ENCODE data around the gene KISS1R.
"Not testable (repeated sequence)": the region's sequence is repeated elsewhere in the genome, so short reads cannot be mapped to it uniquely, and the experiment has no call there.

Gene KISS1R

DNA sequence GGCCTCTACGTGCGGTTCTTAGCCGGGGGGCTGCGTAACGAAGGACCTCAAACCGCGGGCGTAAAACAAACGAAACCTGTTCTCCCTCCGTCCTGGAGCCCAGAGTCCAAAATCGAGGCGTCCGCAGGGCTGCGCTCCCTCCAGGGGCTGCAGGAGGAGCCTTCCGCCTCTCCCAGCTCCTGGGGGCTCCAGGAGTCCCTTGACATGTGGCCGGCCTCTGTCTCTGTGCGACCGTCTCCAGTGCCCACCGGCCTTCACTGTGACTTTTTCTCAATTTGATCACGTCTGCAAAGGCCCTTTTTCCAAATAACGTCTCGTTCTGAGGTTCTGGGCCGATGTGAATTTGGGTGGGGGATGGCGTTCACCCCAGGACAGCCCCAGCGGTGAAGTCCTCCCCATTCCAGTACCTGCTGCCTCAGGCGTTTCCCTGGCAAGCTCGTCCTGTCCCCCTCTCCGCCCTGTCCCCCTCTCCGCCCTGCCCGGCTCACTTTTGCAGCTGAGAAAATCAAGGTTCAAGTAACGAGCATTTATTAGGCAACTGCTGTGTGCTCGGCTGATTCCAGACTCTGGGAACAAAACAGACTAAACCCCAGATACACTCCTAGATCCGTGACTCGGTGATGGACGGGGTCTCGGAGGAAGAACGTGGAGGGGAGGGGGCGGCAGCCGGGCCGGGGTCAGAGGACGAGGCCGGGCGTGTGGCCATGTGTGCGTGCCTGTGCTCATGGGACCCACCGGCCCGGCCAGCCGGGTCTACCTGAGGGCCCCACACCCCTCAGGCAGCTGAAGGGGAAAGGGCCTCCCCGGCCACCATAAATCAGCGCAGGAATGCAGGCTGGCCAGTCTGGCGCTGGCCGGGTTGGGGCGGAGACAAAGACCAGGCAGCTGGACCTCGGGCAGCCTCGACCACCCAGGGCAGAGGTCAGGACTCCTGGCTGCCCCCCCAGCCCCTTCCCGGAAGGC, 39.0 kb downstream of the KISS1R start:
- DNase-seq = no peak

DNA sequence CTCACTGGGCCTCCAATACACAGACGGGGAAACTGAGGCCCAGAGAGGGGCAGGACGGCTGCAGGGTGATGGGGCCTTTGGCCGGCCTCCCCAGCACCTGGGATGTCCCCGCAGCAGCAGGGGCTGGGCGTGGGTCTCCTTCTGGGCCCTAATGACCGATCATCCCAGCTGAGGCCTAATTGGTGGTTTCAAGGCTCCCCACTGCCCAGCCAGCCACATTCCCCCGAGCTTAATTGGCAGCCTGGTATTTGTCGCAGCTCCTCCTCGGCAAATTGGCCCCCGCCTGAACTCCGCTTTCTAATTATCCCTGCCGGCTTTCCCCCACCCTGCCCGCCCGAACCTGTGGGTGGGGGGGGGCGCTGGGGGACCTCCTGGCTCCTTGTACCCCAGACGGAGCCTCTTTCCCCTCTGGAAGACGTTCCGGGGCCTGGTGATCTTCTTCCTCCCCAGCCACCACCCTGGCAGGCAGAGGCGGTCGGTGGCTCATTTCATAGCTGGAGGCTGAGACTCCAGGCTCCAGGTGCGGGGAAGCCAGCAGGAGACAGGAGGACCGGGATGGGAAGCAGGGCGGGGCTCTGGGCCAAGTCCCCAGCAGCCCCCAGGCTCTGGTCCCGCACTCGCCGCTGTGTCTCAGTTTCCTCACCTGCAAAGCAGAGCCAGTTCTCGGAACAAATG, 39.8 kb downstream of the KISS1R start:
- no peak for DNase-seq

DNA sequence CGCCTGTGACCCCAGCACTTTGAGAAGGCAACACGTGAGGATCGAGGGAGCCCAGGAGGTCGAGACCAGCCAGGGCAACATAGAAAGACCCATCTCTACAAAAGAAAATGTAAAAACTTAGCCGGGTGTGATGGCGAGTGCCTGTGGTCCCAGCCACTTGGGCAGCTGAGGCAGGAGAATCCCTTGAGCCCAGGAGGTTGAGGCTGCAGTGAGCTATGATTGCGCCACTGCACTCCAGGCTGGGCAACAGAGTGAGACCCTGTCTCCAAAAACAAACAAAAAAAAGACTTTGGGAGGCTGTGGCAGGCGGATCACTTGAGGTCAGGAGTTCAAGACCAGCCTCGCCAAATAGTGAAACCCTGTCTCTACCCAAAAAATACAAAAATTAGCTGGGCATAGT, 40.4 kb downstream of the KISS1R start:
- DNase-seq = not testable (repeated sequence)

DNA sequence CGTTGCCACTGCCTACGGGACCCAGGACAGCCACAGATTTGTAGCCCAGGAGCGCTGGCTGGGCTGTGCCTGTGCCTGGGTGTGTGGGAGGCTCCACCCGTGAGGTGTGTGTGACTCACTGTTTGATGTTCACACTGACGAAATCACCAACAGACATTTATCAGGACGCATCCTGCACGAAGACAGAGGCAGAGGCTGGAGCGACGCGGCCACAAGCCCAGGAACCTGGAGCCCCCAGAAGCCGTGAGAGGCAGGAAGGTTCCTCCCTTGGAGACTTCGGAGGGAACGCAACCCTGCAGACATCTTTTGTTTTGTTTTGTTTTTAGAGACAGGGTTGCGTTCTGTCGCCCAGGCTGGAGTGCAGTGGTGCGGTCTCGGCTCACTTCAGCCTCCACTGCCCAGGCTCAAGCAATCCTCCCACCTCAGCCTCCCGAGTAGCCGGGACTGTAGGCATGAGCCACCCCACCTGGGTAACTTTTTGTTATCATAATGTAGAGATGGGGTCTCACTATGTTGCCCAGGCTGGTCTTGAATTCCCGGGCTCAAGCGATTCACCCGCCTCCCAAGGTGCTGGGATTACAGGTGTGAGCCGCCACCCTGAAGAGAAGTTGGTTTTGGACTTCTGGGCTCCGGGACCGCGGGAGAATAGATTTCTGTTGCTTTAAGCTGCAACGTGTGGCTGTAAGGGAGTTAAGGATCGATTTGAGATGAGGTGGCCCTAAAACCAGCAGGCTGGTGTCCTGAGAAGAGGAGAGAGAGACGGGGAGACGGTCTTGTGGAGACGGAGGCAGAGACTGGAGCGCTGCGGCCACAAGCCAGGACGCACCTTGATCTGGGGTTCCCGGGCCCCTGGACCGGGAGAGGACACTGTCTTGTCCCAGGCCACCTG, 42.1 kb downstream of the KISS1R start:
- DNase-seq = peak; percentile 30

DNA sequence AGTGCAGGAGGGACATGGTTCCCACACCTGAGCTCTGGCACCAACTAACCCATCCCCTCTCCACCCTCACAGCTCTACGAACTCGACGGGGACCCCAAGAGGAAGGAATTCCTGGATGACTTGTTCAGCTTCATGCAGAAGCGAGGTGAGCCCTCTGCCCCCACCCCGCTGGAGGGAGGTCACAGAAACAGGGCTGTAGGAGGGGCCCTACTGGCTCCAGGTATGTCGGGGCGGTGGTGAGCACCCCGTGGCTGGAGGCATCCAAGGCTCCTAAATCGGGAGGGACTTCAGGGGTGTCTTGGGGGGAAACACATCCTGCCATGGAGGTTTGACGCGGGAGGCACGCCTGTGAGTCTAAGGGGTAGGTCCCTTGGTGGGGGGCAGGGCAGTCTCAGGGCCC, 42.9 kb downstream of the KISS1R start:
- DNase-seq = no peak

DNA sequence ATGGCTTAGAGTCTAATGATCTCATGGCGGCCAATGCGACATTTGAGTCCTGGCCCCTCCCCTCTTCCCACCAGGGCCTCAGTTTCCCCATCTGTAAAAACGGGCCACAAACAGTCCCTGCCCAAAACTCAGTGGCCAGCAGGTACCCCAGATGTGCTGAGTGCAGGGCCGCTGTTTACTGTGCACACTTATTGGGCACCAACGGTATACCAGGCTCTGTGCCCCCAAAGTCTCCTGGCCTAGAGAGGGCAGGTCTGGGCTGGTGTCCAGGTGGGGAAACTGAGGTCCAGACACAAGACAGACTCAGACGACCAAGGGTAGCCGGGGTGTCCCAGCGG, 43.4 kb downstream of the KISS1R start:
- no peak for DNase-seq

DNA sequence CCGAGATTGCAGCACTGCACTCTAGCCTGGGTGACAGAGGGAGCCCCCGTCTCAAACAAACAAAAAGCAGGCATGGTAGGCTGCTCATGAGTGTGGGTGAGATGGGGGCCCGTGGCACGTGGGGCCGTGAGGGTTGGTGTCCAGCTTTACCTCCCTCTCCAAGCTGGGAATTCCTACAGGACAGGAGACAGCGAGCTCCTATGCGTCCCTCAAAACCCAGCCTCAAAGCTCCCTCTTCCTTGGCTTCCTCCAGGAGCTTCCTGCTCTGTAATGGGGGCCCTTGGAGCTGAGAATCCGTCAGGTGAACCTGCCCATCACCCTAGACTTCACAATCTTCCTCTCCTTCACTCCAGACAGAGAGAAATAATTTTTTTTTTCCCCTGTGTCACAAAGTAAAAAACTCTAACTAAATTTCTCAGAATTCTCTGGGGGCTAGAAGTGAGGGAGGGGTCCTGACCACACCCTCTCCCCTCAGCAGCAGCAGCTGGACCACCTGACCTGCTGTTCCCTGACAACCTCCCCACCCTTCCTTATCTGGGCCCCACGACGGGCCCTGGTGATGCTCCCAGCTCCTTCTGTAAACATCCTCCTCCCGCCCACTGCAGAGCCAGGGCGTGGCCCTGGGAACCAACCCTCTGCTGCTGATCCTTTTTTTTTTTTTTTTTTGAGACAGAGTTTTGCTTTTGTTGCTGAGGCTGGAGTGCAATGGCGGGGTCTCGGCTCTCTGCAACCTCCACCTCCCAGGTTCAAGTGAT, 44.9 kb downstream of the KISS1R start:
- DNase-seq = no peak

DNA sequence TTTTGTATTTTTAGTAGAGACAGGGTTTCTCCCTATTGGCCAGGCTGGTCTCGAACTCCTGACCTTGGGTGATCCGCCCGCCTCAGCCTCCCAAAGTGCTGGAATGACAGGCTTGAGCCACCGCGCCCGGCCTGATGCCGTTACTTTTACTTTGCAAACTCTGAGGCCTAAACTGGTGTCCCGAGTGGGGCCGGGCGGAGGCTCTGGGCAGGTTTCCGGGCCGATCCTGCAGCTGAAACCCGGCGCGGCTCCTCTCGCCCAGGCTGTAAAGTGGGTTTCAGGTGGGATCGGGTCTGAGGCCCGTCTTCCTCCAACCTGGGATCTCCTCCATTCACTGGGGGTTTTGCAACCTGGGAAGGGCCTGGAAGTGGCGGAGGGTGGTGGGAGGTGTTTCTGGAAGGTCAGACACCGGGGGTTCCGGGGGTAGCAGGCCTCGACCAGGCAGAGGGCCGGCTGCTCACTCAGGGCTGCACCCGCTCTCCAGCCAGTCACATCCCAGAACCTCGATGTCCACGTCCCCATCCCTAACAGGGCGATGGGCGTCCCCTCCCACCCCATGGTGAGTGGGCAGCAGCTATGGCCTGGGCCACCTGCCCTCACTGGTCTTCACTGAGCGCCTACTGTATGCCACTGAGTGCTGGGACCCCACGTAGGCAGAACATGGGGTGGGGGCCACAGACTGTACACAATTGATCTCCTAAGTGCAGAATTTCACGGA, 45.7 kb downstream of the KISS1R start:
- DNase-seq = no peak

DNA sequence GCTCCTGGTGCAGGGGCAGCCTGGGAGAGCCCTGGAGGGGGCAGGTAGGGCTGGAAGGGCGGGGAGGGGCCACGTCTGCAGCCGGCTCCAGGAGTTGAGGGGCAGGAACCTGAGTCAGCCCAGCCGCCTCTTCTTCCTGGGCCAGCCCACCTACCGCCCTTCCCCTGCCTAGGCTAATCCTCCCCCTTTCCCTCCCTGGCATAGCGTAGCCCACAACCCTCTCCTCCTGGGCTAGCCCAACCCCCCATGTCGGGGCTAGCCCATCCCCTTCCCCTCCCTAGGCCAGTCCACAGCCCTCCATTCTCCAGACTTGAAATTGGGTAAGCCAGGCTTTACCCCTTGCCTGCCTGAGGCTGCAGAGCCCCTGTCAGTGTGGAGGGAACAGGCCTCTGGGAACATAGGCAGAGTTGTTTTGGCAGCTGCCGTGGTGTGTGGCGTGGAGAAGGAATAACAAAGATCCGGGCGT, 46.4 kb downstream of the KISS1R start:
- DNase-seq = no peak

DNA sequence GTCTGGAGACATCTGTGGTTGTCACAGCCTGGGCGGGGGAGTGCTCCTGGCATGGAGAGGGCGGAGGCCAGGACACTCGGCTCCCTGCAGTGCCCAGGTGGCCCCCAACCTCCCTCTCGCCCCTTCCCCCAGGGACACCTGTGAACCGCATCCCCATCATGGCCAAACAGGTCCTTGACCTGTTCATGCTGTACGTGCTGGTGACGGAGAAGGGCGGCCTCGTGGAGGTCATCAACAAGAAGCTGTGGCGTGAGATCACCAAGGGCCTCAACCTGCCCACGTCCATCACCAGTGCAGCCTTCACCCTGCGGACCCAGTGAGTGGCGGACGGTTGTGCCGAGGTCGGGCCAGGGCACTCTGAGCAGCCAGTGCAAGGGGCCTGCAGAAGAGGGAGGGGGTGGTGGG, 47.0 kb downstream of the KISS1R start:
- DNase-seq = no peak

DNA sequence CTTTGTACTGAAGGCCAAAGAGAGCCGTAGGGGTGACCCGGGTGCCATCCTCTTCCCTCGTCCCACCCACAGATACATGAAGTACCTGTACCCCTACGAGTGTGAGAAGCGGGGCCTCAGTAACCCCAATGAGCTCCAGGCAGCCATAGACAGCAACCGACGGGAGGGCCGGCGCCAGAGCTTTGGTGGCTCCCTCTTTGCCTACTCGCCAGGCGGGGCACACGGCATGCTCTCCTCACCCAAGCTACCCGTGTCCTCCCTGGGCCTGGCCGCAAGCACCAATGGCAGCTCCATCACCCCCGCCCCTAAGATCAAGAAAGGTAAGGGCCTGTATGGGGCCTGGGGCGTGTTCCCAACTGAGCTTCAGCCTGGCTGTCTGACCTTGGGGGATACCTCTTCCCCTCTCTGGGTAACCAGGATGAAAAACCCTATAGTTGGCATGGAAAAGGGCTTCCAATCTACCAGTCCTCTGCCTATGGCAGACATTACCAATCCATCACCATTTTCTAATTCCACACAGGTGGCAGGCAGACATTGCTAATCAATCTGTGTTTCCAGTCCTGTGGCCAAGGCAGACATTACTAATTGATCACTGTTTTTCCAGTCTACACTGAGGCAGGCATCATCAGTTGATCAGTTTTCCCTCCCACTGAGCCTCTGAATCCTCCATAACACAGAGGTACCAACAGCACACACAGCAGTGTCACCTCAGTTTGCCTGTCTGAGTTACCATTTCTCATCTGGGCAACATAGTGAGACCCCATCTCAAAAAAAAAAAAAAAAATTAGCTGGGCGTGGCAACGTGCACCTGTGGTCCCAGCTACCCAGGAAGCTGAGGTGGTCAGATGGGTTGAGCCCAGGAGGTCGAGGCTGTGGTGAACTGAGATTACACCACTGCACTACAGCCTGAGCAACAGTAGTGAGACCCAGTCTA, 47.9 kb downstream of the KISS1R start:
- no peak for DNase-seq

DNA sequence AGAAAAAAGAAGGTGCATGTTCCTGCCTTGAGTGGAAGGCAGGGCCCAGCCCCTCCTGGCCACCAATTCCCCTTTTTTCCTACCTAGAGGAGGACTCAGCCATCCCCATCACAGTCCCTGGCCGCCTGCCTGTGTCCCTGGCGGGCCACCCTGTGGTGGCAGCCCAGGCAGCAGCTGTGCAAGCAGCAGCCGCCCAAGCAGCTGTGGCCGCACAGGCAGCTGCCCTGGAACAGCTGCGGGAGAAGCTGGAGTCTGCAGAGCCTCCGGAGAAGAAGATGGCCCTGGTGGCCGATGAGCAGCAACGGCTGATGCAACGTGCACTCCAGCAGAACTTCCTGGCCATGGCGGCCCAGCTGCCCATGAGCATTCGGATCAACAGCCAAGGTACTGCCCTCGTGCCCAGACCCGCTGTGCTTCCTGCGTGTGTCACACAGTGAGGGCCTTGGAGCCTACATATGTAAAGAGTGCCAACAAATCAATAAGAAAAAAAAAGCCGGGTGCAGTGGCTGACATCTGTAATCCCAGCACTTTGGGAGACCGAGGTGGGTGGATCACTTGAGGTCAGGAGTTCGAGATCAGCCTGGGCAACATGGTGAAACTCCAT, 49.5 kb downstream of the KISS1R start:
- DNase-seq = no peak
